Loucy (cell line): Measurements from ENCODE around the gene MYL12B.

Experiments used
- EZH2phosphoT487 ChIP-seq: fragments of 200-600 bp; IDR thresholded peaks from 2 replicates; pipeline ENCODE4 v1.6.1; 2018; ENCODE audit warnings: antibody characterized with exemption, mild to moderate bottlenecking, moderate library complexity, borderline replicate concordance
- TF ChIP-seq, protein P1 (sequence below): fragments of 200-600 bp; sonication (generic); conservative IDR thresholded peaks from 2 replicates; pipeline ENCODE4 v1.5.1; 2014; ENCODE audit warnings: mild to moderate bottlenecking, antibody characterized with exemption, low read length

GRCh38 chr18:3286159-3286558, 24.2 kb downstream of the MYL12B start:
- TF ChIP-seq, protein P1, sequence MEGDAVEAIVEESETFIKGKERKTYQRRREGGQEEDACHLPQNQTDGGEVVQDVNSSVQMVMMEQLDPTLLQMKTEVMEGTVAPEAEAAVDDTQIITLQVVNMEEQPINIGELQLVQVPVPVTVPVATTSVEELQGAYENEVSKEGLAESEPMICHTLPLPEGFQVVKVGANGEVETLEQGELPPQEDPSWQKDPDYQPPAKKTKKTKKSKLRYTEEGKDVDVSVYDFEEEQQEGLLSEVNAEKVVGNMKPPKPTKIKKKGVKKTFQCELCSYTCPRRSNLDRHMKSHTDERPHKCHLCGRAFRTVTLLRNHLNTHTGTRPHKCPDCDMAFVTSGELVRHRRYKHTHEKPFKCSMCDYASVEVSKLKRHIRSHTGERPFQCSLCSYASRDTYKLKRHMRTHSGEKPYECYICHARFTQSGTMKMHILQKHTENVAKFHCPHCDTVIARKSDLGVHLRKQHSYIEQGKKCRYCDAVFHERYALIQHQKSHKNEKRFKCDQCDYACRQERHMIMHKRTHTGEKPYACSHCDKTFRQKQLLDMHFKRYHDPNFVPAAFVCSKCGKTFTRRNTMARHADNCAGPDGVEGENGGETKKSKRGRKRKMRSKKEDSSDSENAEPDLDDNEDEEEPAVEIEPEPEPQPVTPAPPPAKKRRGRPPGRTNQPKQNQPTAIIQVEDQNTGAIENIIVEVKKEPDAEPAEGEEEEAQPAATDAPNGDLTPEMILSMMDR: no peak
- no peak for TF ChIP-seq EZH2phosphoT487
